ENCODE data around the gene TUBE1. TPM values are rescaled to one million over a fixed set of nuclear protein-coding genes. Genes with fewer than 3 reads are reported as not detected.

TUBE1 gene
- total and polyA plus RNA-seq, 2 of the 4 experiments (the other 2 are of a cell fraction) = 7.9 to 8.6 TPM

- Histone ChIP-seq H2BK15ac (ENCODE audit: low read depth, low read length) (no peak overlapping the region), H3K27ac (ENCODE audit: insufficient read depth, low read length) (no peak overlapping the region), H3K4ac (ENCODE audit: low read depth, low read length) (no peak overlapping the region), H4K91ac (ENCODE audit: insufficient read depth, low read depth, low read length) (no peak overlapping the region), H3K27me3 (ENCODE audit: control insufficient read depth, insufficient read depth, low read length) (no peaks in the 10 kb centered on the region), H3K23ac (ENCODE audit: low read depth, low read length) (no peak overlapping the region), H3K79me1 (ENCODE audit: low read depth in 1 of 2, low read length in 2 of 2) (peaks cover 3 to 7% of the 10 kb centered on the region in 2 experiments; a peak in 1 of 4 replicates), H2AFZ (replicated peaks; ENCODE audit: low read length, poor library complexity) (no peak overlapping the region), H3K4me3 (ENCODE audit: insufficient read depth, low read depth, low read length) (no peak overlapping the region), H3K36me3 (ENCODE audit: control insufficient read depth, insufficient read depth, low read length) (peaks cover 1% of the 10 kb centered on the region; the same call in 1 of the 2 replicates), H3K9me1 (ENCODE audit: insufficient read depth, low read length) (no peaks in the 10 kb centered on the region), H2AK5ac (ENCODE audit: low read depth, low read length) (no peak overlapping the region), H2BK120ac (ENCODE audit: low read depth, low read length) (no peak overlapping the region), H4K20me1 (ENCODE audit: insufficient read depth, low read length) (no peaks in the 10 kb centered on the region), H2BK20ac (ENCODE audit: low read depth, low read length) (no peak overlapping the region), H3K4me1 (ENCODE audit: control insufficient read depth, insufficient read depth, low read length) (no peaks in the 10 kb centered on the region), H2AK9ac (replicated peaks; ENCODE audit: low read depth, low read length, poor library complexity) (no peak overlapping the region), H3K14ac (replicated peaks; ENCODE audit: low read depth, low read length) (no peak overlapping the region), H4K5ac (ENCODE audit: low read depth, low read length) (no peak overlapping the region), H3K9ac (ENCODE audit: low read depth, low read length) (no peak overlapping the region), H3K18ac (ENCODE audit: low read depth, low read length) (no peak overlapping the region), H3K9me3 (ENCODE audit: control insufficient read depth, insufficient read depth, low read length) (no peaks in the 10 kb centered on the region), H2BK5ac (ENCODE audit: low read depth, low read length, poor library complexity, severe bottlenecking) (no peak overlapping the region), H3K56ac (ENCODE audit: extremely low read depth, insufficient read depth, low read length) (no peak overlapping the region), H3K4me2 (ENCODE audit: low read depth, low read length) (no peak overlapping the region), H4K8ac (ENCODE audit: low read depth in 2 of 2, low read length in 2 of 2) (no peak overlapping the region)
- no peak for ATAC-seq (ENCODE audit: low read depth)
- in situ Hi-C loops (cut with MboI; ENCODE audit: low sequenced_read_pairs) (no loop called here), intact Hi-C loops (cut with micrococcal nuclease) (loop anchor here (2.0 kb wide), 1 partner anchor 77 kb away; no protein-coding TSS in a partner anchor), dilution Hi-C loops (cut with HindIII; ENCODE audit: low sequenced_read_pairs, unreplicated experiment) (no loop called here)
- WGBS, 2 experiments (ENCODE audit: extremely low coverage in 2 of 2, insufficient read length in 1 of 2) = 100% methylated on average over 2 of the region's 8 CpGs; no CpG with 5 or more reads in 1 of the 2 experiments
- ChIA-PET POLR2A (ENCODE audit: unreplicated experiment) (no interaction called here), CTCF (interaction anchor here (0.5 to 2.4 kb wide), 2 partner anchors 78 to 98 kb away, joined by 3 to 13 read pairs; no protein-coding TSS in a partner anchor)
- no peak for DNase-seq
- BruUV-seq (replicated peaks) = TSS peak; percentile 36
- TF ChIP-seq CEBPB (IDR thresholded peaks at IDR 0.05; ENCODE audit: low read depth, low read length) (no peak), POLR2A (IDR thresholded peaks at IDR 0.05; ENCODE audit: low read depth, low read length) (no peak), MAZ (IDR thresholded peaks at IDR 0.05; ENCODE audit: borderline replicate concordance, low read depth, low read length) (no peak), RCOR1 (IDR thresholded peaks at IDR 0.05; ENCODE audit: insufficient replicate concordance, low read length) (no peak), USF2 (IDR thresholded peaks at IDR 0.05; ENCODE audit: low read depth, low read length) (no peak), NFE2L2 (IDR thresholded peaks at IDR 0.05; ENCODE audit: low read depth, low read length) (no peak), FOS (IDR thresholded peaks at IDR 0.05; ENCODE audit: low read depth, low read length) (no peak), SMC3 (IDR thresholded peaks at IDR 0.05; ENCODE audit: low read depth, low read length) (no peak), RAD21 (IDR thresholded peaks at IDR 0.05; ENCODE audit: low read length) (no peak), RFX5 (IDR thresholded peaks at IDR 0.05; ENCODE audit: low read depth, low read length) (no peak)
Measured at GRCh38 chr6:112085286-112086065, 1.8 kb downstream of the TUBE1 start.

All from IMR-90 (cell line).